ENCODE data around the gene SLC16A4. TPM values are rescaled to one million over a fixed set of nuclear protein-coding genes. Genes with fewer than 3 reads are reported as not detected.
"Not testable (repeated sequence)": the region's sequence is repeated elsewhere in the genome, so short reads cannot be mapped to it uniquely, and the experiment has no call there.

The SLC16A4 gene
- 3.6 TPM for polyA plus RNA-seq

DNA sequence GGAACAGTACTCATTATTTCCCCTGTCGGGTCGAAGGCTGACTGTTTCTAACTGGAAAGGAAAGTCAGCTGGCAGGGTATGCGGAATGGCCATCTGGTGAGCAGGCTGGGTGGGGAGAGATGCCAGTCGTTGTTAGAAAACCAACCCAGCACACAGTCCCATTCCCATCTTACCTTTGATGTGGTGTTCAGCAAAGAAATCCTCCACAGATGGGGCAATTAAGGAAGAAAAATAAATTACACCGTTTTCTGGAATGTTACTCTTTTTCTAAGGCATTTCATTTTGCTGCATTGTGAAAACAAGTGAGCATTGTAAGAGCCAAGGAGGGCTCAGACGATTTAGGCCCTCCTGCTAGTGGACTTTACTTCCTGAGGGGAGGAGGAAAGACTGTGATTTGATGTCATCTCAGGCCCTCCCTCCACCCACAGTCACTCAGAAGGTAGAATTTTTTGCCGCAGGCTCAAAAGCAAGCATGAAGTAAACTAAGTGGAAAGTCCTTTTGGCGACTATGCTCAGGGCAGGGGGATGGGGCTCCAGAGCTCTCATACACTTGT lies at the start of gene SLC16A4:
Gene SLC16A4 (minus strand): TSS at position 335 of the 554 bp plus-strand sequence. CDS start 1,703 bp downstream, outside the sequence.
- peaks cover under 1% of the 10 kb centered on the region for H3K36me3 Mint-ChIP-seq
- no peak within 1 kb of the TSS for H3K27ac Mint-ChIP-seq
- H3K4me3 Mint-ChIP-seq: no peak within 1 kb of the TSS
- no peaks in the 10 kb centered on the region for H3K9me3 Mint-ChIP-seq
- H3K27me3 Mint-ChIP-seq: no peaks in the 10 kb centered on the region
- H3K4me1 Mint-ChIP-seq: peaks cover 13 to 23% (median 14%) of the 10 kb centered on the region in 3 donors

DNA sequence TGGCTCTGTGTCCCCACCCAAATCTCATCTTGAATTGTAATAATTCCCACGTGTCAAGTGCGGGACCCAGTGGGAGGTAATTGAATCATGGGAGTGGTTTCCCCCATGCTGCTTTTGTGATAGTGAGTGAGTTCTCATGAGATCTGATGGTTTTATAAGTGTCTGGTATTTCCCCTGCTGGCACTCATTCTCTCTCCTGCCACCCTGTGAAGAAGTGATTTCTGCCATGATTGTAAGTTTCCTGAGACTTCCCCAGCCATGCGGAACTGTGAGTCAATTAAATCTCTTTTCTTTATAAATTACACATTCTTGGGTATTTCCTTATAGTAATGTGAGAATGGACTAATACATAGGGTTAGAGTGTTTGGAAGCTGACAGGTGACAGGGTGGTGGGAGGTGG lies 49.0 kb upstream of the SLC16A4 start:
- H3K9me3 Mint-ChIP-seq, H3K36me3 Mint-ChIP-seq, H3K4me3 Mint-ChIP-seq, H3K4me1 Mint-ChIP-seq, H3K27ac Mint-ChIP-seq: not testable (repeated sequence)
- H3K27me3 Mint-ChIP-seq: peaks cover 11% of the 10 kb centered on the region

DNA sequence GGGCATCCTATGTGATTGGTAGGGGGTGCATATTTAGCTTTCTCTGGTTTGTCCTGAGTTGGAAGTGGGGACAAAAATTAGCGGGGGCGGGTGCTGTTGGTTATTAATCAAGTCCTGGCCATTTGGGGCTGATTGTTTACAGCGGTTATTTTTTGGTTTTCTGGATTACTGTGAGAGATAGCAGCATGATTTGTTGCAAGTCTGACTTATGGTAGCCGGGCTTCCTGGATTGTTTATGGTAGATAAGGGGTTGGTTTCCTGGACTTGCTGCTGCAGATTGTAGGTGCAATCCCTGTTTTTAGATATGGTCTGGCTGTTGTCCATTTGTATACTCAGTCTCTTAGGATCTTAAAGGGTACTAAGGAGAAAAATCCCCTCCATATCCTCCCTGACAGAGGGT lies 48.1 kb upstream of the SLC16A4 start:
- Mint-ChIP-seq H3K9me3 (no peaks in the 10 kb centered on the region), H3K27me3 (peaks cover 11% of the 10 kb centered on the region)

DNA sequence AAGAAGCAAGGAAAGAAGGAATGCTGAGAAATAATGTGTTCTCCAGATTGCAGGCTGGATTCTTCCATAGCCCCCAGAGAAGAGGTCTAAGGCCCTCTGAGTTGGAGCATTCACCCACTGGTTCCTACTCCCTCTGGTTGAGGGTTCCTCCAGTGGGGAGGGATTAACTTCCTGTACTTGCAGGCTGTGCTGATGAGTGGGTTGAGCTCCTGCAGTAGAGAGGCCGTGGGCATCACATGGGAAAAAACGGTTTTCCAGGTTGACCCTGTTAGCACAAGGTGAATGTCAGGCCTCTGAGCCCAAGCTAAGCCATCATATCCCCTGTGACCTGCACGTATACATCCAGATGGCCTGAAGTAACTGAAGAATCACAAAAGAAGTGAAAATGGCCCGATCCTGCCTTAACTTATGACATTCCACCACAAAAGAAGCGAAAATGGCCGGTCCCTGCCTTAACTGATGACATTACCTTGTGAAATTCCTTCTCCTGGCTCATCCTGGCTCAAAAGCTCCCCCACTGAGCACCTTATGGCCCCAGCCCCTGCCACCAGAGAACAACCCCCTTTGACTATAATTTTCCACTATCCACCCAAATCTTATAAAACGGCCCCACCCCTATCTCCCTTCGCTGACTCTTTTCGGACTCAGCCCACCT lies 46.9 kb upstream of the SLC16A4 start:
- not testable (repeated sequence) for H3K4me3 Mint-ChIP-seq, H3K9me3 Mint-ChIP-seq, H3K36me3 Mint-ChIP-seq, H3K4me1 Mint-ChIP-seq, H3K27ac Mint-ChIP-seq
- peaks cover 10% of the 10 kb centered on the region for H3K27me3 Mint-ChIP-seq

More for the DNA sequence above, 48.1 kb upstream of the SLC16A4 start:
- Mint-ChIP-seq H3K4me3 (no peak overlapping the region), H3K36me3 (no peaks in the 10 kb centered on the region), H3K4me1 (no peaks in the 10 kb centered on the region), H3K27ac (no peak overlapping the region)

DNA sequence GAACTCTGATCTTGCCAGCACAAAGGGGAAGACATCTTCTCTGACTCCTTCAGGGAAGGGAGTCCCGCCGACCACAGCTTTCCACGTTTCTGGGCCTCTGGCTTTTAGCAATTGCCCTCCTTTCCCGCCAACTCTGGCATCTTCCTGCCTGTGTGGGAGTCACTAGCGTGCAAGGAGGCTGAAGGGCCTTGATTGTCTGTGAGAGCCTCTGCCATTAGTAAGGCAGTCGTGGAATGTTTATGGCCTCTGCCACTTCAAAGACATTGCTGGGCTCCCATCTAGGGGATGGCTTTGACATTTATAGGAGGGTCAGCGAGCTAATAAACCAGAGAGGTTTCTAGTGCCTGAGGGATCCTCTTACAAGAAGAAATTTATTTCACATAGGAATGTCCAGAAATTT lies 45.8 kb upstream of the SLC16A4 start:
- no peak overlapping the region for H3K27ac Mint-ChIP-seq
- peaks cover 9% of the 10 kb centered on the region for H3K27me3 Mint-ChIP-seq
- no peak overlapping the region for H3K4me3 Mint-ChIP-seq
- H3K4me1 Mint-ChIP-seq: no peaks in the 10 kb centered on the region
- H3K36me3 Mint-ChIP-seq: peaks cover 2% of the 10 kb centered on the region
- no peaks in the 10 kb centered on the region for H3K9me3 Mint-ChIP-seq

DNA sequence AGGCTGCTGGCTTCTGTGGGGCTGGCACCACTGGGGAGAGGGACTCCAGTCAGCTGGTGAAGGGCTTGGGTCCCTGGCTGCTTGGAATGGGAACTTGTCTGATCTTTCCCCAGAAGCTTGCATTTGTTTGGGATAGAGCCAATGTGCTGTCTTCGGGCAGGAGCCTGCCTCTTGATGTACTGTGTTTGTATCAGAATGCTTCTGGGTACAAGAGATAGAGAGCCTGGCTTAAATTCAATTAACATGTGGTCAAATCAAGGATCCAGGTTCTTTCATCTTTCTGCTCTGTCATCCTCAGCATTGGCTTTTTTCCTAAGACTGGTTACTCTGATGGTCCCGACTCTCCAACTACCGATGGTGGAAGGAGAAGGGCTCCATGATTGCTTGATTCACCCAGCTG lies 44.1 kb upstream of the SLC16A4 start:
- H3K36me3 Mint-ChIP-seq: peaks cover 2% of the 10 kb centered on the region

DNA sequence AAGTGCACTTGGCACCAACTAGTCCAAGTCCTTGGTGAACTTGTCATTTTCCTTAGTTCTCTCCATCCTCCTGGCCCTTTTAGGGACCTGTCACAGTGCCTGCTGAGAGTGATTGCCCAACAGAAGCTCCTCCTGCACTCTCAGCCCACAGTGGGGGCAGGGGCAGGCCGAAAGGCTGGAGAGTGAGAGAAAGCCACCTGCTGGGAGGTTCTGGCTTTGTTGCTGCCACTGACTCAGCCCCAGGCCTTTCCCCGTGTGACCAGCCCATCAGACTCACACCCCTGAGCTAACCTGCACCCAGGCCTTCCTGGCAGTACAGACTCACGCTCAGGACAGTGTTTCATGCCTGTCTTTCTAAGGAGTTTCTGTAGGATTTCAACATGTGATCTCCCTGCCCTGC lies 43.0 kb upstream of the SLC16A4 start:
- Mint-ChIP-seq H3K4me3 (no peak overlapping the region), H3K9me3 (no peaks in the 10 kb centered on the region), H3K36me3 (peaks cover 2% of the 10 kb centered on the region), H3K27me3 (peaks cover 9% of the 10 kb centered on the region), H3K27ac (no peak overlapping the region), H3K4me1 (peaks cover 0 to 2% (median 0%) of the 10 kb centered on the region in 3 donors)

More for the DNA sequence above, 44.1 kb upstream of the SLC16A4 start:
- no peak overlapping the region for H3K4me3 Mint-ChIP-seq
- peaks cover 9% of the 10 kb centered on the region for H3K27me3 Mint-ChIP-seq
- peaks cover 0 to 2% (median 0%) of the 10 kb centered on the region in 3 donors for H3K4me1 Mint-ChIP-seq
- H3K27ac Mint-ChIP-seq: no peak overlapping the region
- no peaks in the 10 kb centered on the region for H3K9me3 Mint-ChIP-seq

DNA sequence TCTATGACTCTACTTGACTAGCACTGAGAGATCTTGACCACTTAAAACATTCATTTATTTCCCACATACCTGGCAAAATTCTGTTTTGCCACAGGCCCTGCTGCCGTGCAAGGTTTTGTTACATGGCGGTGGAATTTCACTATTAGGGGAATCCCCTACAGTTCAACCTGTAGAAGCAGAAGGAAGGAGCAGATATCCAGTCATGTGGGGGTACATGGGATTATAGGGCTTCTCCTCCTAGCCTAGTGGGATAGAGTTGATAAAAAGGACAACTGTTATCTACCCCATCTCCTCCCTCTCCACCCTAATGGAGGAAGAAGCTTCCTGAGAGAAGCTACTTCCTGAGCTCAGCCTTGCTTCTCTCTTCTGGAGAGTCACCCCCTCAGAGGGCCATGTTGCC lies 42.4 kb upstream of the SLC16A4 start:
- Mint-ChIP-seq H3K4me3 (no peak overlapping the region), H3K9me3 (no peaks in the 10 kb centered on the region), H3K36me3 (peaks cover 2% of the 10 kb centered on the region), H3K27ac (no peak overlapping the region), H3K4me1 (peaks cover 0 to 2% (median 0%) of the 10 kb centered on the region in 3 donors), H3K27me3 (peaks cover 9% of the 10 kb centered on the region)

DNA sequence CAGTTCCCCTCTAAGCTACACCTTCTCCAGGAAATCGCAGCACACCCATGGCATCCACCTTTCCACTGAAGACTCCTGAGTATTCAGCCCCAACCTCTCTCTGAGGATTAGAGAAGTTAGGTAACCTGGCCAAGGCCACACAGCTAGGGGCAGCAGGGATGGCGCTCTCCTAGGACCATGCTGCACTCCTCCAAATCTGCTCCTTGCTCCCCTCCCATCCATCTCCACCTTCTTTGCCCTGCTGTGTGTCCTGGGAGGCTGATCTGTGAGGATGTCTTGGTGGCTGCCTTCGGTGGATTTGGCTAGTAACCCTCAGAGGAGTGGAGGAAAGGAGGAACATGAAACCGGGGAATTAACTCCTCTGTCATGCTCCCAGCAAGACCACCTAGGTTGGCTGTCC lies 40.1 kb upstream of the SLC16A4 start:
- Mint-ChIP-seq H3K4me1 (peaks cover 0 to 2% (median 0%) of the 10 kb centered on the region in 3 donors), H3K36me3 (peaks cover 2% of the 10 kb centered on the region), H3K27me3 (peaks cover 6% of the 10 kb centered on the region), H3K27ac (no peak overlapping the region), H3K9me3 (no peaks in the 10 kb centered on the region), H3K4me3 (no peak overlapping the region)

DNA sequence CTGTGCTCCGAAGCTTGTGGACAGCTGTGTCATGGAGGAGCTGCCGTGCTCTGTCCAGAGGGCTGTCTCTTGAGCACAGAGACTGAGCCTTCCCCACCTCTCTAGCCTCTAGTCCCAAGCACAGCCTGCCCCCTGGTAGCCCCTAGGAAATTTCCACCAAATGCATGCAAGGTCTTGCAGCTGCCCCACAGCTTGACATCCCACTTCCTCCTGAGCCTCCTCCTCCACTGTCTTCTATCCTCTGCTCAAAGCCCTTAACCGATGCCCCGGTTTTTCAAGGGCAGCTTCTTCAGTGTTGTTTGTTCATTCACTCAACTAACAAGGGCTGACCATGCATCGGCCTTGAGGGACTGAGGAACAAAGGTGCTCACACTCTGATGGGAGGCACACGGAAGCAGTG lies 39.5 kb upstream of the SLC16A4 start:
- Mint-ChIP-seq H3K4me3 (no peak overlapping the region), H3K27ac (no peak overlapping the region), H3K27me3 (peaks cover 6% of the 10 kb centered on the region), H3K9me3 (no peaks in the 10 kb centered on the region), H3K36me3 (peaks cover 2% of the 10 kb centered on the region), H3K4me1 (peaks cover 0 to 2% (median 0%) of the 10 kb centered on the region in 3 donors)

DNA sequence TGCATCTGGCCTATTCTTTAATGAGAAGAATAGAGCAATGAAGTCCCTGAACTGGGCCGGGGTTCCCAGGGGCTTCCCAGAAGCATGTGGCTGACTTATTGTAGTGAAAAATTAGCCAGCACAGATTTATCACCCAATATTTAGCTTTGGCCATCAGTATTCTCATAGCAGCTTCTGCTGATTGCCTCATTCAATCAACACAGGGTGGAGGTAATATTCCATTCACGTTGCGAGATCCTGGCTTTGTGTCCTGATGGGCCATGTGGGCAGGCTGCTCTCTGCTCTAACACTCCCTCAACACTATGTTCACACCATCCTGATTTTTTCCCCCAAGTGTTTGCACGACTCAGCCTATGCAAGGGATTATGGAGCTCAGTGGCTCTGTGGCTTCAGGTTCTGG lies 38.1 kb upstream of the SLC16A4 start:
- Mint-ChIP-seq H3K36me3 (peaks cover 2% of the 10 kb centered on the region), H3K27me3 (peaks cover 1% of the 10 kb centered on the region), H3K27ac (no peak overlapping the region), H3K4me3 (no peak overlapping the region), H3K4me1 (peaks cover 0 to 2% (median 0%) of the 10 kb centered on the region in 3 donors), H3K9me3 (no peaks in the 10 kb centered on the region)

DNA sequence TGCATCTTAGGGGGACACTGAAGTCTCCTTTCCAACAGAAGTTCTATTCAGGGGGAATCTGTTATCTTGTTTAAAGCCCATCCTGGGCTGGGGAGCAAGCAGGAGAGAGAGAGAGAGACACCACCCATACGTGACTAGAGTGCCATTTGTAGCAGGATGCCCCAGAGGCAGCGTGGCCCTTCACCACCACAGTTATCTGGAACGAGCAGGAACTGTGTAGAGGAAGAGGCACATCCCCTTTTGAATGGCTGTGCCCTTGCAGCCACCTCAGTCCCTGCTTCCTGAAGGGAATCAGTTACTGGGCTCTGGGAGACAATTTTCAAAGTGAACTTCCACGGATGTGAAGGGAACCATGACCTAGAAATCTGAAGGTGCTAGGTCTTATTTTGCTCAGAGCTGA lies 36.0 kb upstream of the SLC16A4 start:
- Mint-ChIP-seq H3K4me1 (peaks cover 0 to 2% (median 0%) of the 10 kb centered on the region in 3 donors), H3K36me3 (no peaks in the 10 kb centered on the region), H3K27me3 (peaks cover 5% of the 10 kb centered on the region), H3K9me3 (no peaks in the 10 kb centered on the region), H3K4me3 (no peak overlapping the region), H3K27ac (no peak overlapping the region)

DNA sequence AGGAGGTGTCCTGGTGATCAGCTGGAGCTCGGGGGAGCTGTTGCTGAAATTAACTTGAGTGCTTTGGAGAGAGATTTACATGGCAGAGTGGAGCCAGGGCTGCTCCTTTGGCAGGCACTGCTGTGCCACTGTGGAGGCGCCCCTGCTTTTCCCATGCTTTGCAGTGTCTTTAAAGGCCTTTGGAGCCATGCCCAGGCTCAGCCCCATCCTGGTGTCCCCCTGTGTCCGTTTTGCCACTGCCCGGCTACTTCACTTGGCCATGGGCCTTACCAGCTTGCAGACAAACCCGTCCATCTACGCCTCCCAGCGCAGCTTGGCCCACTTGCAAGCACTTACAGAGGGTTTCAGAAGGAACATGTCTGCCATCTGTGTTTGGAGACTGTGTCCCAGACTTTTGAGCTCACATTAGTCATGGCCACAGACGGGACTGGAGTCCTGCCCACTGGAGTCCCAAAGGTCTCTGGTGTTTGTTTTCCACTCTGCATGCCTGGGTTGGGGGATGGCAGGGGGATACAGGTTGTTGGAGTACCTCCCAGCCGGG lies 34.9 kb upstream of the SLC16A4 start:
- H3K4me3 Mint-ChIP-seq: no peak overlapping the region
- no peaks in the 10 kb centered on the region for H3K36me3 Mint-ChIP-seq
- H3K27ac Mint-ChIP-seq: no peak overlapping the region
- peaks cover 5% of the 10 kb centered on the region for H3K27me3 Mint-ChIP-seq
- peaks cover 0 to under 1% (median 0%) of the 10 kb centered on the region in 3 donors for H3K4me1 Mint-ChIP-seq
- H3K9me3 Mint-ChIP-seq: peaks cover 0 to 4% (median 3%) of the 10 kb centered on the region in 3 donors

DNA sequence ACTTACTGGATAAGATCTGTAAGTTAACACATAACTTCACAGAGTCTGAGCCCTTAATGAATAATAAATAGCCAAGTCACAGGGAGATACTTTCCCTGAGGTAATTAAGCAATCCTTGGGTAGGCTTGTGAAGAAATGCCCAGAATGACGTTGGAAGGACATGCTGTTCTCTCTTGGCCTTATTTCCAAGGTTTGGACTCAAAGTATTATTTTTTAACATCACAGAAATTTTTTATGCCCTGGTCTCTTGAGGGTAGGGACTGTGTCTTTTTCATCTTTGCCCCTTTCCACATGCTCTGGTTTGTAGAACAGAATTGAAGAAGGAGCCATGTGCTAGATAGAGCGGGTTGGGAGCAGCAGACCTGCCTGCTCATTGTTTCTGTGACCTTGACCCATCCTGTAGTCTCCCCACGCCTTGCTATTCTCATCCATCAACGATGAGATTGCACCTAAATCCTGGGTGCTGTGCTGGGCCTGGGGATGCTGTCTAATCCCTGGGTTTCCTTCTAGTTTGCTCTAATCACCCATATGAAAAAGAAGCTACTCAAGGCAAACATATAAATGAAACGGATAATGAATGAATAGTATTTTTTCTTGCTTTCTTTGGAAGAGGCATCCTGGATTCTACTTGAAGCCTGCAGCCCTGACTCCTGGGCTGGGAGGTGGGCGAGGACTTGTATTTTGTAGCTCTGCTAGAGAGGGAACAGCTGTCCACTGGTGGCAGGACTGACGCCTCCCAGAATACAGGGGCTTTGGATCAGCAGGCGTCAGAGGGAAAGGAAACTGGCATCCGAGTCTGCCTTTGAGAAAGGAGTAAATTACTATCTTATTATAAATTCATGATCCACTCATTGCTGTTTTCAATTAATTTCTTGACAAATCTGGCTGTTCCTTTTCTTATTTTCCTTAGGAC lies 34.1 kb upstream of the SLC16A4 start:
- Mint-ChIP-seq H3K4me3 (no peak overlapping the region), H3K9me3 (peaks cover 0 to 4% (median 3%) of the 10 kb centered on the region in 3 donors), H3K36me3 (no peaks in the 10 kb centered on the region), H3K27ac (no peak overlapping the region), H3K4me1 (no peaks in the 10 kb centered on the region), H3K27me3 (peaks cover 5% of the 10 kb centered on the region)
